ENCODE results near the gene C1orf210. TPM values are rescaled to one million over a fixed set of nuclear protein-coding genes. Genes with fewer than 3 reads are reported as not detected.

The C1orf210 gene
- total RNA-seq, 1 experiment from 2014 or later: 7.6 TPM

DNA sequence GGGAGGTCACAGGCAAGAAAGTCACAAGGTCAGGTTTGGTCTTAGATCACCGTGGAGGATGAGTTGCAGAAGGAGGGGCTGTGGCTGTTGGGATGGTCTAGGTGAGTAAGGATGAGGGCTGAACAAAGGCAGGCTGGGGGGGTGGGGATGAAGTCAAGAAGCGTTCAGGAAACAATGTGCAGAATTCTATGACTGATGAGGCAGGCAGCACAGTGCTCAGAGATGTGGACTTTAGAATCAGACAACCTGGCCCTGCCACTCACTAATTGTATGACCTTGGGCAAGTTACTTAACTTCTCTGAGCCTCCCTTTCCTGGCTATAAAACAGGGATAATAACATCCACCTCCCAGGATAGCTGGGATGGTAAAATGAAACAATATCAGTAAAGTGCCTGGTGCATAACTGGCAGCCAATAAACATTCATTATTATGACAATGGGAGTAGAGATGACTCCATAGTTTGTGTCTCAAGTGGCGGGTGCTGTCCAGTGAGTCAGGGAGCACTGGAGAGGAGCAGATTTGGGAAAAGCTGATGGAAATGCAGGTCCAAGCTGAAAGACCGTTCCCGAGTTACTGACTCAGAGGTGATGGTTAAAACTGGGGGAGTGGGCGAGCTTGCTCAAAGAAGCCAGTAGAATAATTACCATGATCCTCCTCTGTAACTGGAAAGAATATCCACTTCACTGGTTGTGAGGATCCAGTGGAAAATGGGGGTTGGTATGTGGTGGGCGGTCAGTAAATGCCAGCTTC is 17.5 kb upstream of the C1orf210 start:
- Histone ChIP-seq H3K4me3 (replicated peaks in 1 of 2; ENCODE audit: low read depth in 1 of 2, low read length in 2 of 2) (no peak overlapping the region), H3K79me2 (ENCODE audit: insufficient read depth, low read length) (no peaks in the 10 kb centered on the region), H3K4me2 (ENCODE audit: low read length) (no peak overlapping the region), H3K9ac (ENCODE audit: low read length) (no peak overlapping the region), H3K9me2 (ENCODE audit: insufficient read depth) (no peaks in the 10 kb centered on the region), H3K4me1 (ENCODE audit: control insufficient read depth in 1 of 2, insufficient read depth in 2 of 2, low read length in 2 of 2) (peaks cover 0 to 7% of the 10 kb centered on the region in 2 experiments; a peak in 1 of 4 replicates), H3K9me3 (ENCODE audit: control insufficient read depth in 1 of 2, insufficient read depth in 1 of 2, low read depth in 1 of 2, low read length in 2 of 2) (no peaks in the 10 kb centered on the region), H3K27me3 (ENCODE audit: insufficient read depth, low read length) (no peaks in the 10 kb centered on the region), H3K27ac (ENCODE audit: low read depth, low read length) (no peak overlapping the region), H4K20me1 (ENCODE audit: insufficient read depth) (no peaks in the 10 kb centered on the region), H3K36me3 (ENCODE audit: control insufficient read depth in 1 of 2, insufficient read depth in 2 of 2, low read length in 2 of 2) (no peaks in the 10 kb centered on the region), H2AFZ (ENCODE audit: low read depth, low read length, poor library complexity, severe bottlenecking) (no peak overlapping the region)
- CTCF ChIA-PET: no interaction called here
- RAD21 ChIA-PET (ENCODE audit: low non-redundant PET in 1 of 2, low total read pairs in 2 of 2, uncharacterized antibody in 2 of 2, unreplicated experiment in 2 of 2): no interaction called here
- POLR2A ChIA-PET: no interaction called here
- DNase-seq (ENCODE audit: low read depth, low spot score): no peak
- ATAC-seq: no peak
- no TSS peak for BruUV-seq (replicated peaks)
- intact Hi-C loops (cut with micrococcal nuclease): no loop called here
- TF ChIP-seq SRF (IDR thresholded peaks at IDR 0.05; ENCODE audit: low read depth): no peak

- Histone ChIP-seq H3K4me1 (ENCODE audit: control insufficient read depth in 1 of 2, insufficient read depth in 2 of 2, low read length in 2 of 2) (peaks cover 0 to 7% of the 10 kb centered on the region in 2 experiments; a peak in 1 of 4 replicates), H3K36me3 (ENCODE audit: control insufficient read depth in 1 of 2, insufficient read depth in 2 of 2, low read length in 2 of 2) (no peaks in the 10 kb centered on the region), H3K9me2 (ENCODE audit: insufficient read depth) (no peaks in the 10 kb centered on the region), H3K27ac (ENCODE audit: low read depth, low read length) (no peak overlapping the region), H3K9ac (ENCODE audit: low read length) (no peak overlapping the region), H3K27me3 (ENCODE audit: insufficient read depth, low read length) (no peaks in the 10 kb centered on the region), H3K9me3 (ENCODE audit: control insufficient read depth in 1 of 2, insufficient read depth in 1 of 2, low read depth in 1 of 2, low read length in 2 of 2) (no peaks in the 10 kb centered on the region), H3K79me2 (ENCODE audit: insufficient read depth, low read length) (no peaks in the 10 kb centered on the region), H2AFZ (ENCODE audit: low read depth, low read length, poor library complexity, severe bottlenecking) (no peak overlapping the region), H3K4me2 (ENCODE audit: low read length) (no peak overlapping the region), H3K4me3 (replicated peaks in 1 of 2; ENCODE audit: low read depth in 1 of 2, low read length in 2 of 2) (no peak overlapping the region), H4K20me1 (ENCODE audit: insufficient read depth) (no peaks in the 10 kb centered on the region)
- BruUV-seq (replicated peaks): no TSS peak
- intact Hi-C loops (cut with micrococcal nuclease): no loop called here
- RAD21 ChIA-PET (ENCODE audit: low non-redundant PET in 1 of 2, low total read pairs in 2 of 2, uncharacterized antibody in 2 of 2, unreplicated experiment in 2 of 2): no interaction called here
- POLR2A ChIA-PET: no interaction called here
- CTCF ChIA-PET: no interaction called here
- no peak for DNase-seq (ENCODE audit: low read depth, low spot score)
- ATAC-seq: no peak
- TF ChIP-seq JUND (IDR thresholded peaks at IDR 0.05): no peak
- TF ChIP-seq YY1 (IDR thresholded peaks at IDR 0.05; ENCODE audit: extremely low read depth, insufficient replicate concordance, low read depth, low read length): no peak
- TF ChIP-seq, protein P1, sequence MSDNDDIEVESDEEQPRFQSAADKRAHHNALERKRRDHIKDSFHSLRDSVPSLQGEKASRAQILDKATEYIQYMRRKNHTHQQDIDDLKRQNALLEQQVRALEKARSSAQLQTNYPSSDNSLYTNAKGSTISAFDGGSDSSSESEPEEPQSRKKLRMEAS (IDR thresholded peaks at IDR 0.05): no peak
- TF ChIP-seq, protein P2, sequence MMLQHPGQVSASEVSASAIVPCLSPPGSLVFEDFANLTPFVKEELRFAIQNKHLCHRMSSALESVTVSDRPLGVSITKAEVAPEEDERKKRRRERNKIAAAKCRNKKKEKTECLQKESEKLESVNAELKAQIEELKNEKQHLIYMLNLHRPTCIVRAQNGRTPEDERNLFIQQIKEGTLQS (IDR thresholded peaks at IDR 0.05): no peak
- TF ChIP-seq, protein P3, sequence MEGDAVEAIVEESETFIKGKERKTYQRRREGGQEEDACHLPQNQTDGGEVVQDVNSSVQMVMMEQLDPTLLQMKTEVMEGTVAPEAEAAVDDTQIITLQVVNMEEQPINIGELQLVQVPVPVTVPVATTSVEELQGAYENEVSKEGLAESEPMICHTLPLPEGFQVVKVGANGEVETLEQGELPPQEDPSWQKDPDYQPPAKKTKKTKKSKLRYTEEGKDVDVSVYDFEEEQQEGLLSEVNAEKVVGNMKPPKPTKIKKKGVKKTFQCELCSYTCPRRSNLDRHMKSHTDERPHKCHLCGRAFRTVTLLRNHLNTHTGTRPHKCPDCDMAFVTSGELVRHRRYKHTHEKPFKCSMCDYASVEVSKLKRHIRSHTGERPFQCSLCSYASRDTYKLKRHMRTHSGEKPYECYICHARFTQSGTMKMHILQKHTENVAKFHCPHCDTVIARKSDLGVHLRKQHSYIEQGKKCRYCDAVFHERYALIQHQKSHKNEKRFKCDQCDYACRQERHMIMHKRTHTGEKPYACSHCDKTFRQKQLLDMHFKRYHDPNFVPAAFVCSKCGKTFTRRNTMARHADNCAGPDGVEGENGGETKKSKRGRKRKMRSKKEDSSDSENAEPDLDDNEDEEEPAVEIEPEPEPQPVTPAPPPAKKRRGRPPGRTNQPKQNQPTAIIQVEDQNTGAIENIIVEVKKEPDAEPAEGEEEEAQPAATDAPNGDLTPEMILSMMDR (IDR thresholded peaks at IDR 0.05 in 2 of 3, conservative IDR thresholded peaks at IDR 0.05 in 1 of 3; ENCODE audit: borderline replicate concordance in 1 of 3, insufficient read depth in 1 of 3, low read depth in 2 of 3, low read length in 2 of 3): no peak
- TF ChIP-seq RAD21 (IDR thresholded peaks at IDR 0.05; ENCODE audit: low read depth): no peak
- TF ChIP-seq POLR2A (IDR thresholded peaks at IDR 0.05; ENCODE audit: borderline replicate concordance, extremely low read depth, insufficient read depth, insufficient read length): no peak
- no peak for TF ChIP-seq REST (IDR thresholded peaks at IDR 0.05; ENCODE audit: low read depth)
- TF ChIP-seq SRF (IDR thresholded peaks at IDR 0.05; ENCODE audit: low read depth): no peak
Observed at GRCh38 chr1:43302201-43302600, 16.8 kb upstream of the C1orf210 start.
